HG03342 (cell line): ENCODE results near the gene DNAJB9.

Source experiments
- ATAC-seq: cut with Tn5 transposase; IDR thresholded peaks from one replicate; pipeline ENCODE4 v1.9.1; 2021; ENCODE audit warnings: mild to moderate bottlenecking, moderate library complexity; ENCODE audit not compliant: unreplicated experiment

DNAJB9 gene

GRCh38 chr7:108565987-108566386, 3.7 kb upstream of the DNAJB9 start:
- no peak for ATAC-seq

GRCh38 chr7:108568801-108569380, 783 bp upstream of the DNAJB9 start:
- no peak for ATAC-seq

GRCh38 chr7:108570146-108570755, 577 bp downstream of the DNAJB9 start:
- peak; percentile 22 for ATAC-seq

- no peak for ATAC-seq
These were observed 2.8 kb downstream of the DNAJB9 start for GRCh38 chr7:108572480-108572879.

GRCh38 chr7:108575156-108575555, 5.5 kb downstream of the DNAJB9 start:
- ATAC-seq, result no peak

- ATAC-seq, result no peak
These were observed 6.4 kb downstream of the DNAJB9 start for GRCh38 chr7:108576116-108576515.

- ATAC-seq, result no peak
These were observed 9.3 kb downstream of the DNAJB9 start for GRCh38 chr7:108578937-108579336.

- no peak for ATAC-seq
These were observed 10.6 kb downstream of the DNAJB9 start for GRCh38 chr7:108580298-108580697.

GRCh38 chr7:108581655-108582491, 12.2 kb downstream of the DNAJB9 start:
- ATAC-seq, result no peak

GRCh38 chr7:108584211-108584610, 14.5 kb downstream of the DNAJB9 start:
- no peak for ATAC-seq

- ATAC-seq, result no peak
These were observed 16.2 kb downstream of the DNAJB9 start for GRCh38 chr7:108585843-108586242.

GRCh38 chr7:108586274-108586710, 16.6 kb downstream of the DNAJB9 start:
- ATAC-seq, result no peak

GRCh38 chr7:108589199-108589598, 19.5 kb downstream of the DNAJB9 start:
- no peak for ATAC-seq

- ATAC-seq, result no peak
These were observed 20.2 kb downstream of the DNAJB9 start for GRCh38 chr7:108589874-108590273.

- ATAC-seq, result no peak
These were observed 20.9 kb downstream of the DNAJB9 start for GRCh38 chr7:108590606-108591005.

GRCh38 chr7:108592646-108593201, 23.1 kb downstream of the DNAJB9 start:
- ATAC-seq, result no peak

GRCh38 chr7:108596560-108596959, 26.9 kb downstream of the DNAJB9 start:
- ATAC-seq, result peak; percentile 75

GRCh38 chr7:108598153-108598552, 28.5 kb downstream of the DNAJB9 start:
- ATAC-seq, result no peak

- no peak for ATAC-seq
These were observed 29.4 kb downstream of the DNAJB9 start for GRCh38 chr7:108598914-108599580.

GRCh38 chr7:108600399-108600798, 30.7 kb downstream of the DNAJB9 start:
- ATAC-seq, result no peak

- no peak for ATAC-seq
These were observed 34.1 kb downstream of the DNAJB9 start for GRCh38 chr7:108603656-108604306.
